Measurements from ENCODE around the gene HSFX3.
"Not testable (repeated sequence)": the region's sequence is repeated elsewhere in the genome, so short reads cannot be mapped to it uniquely, and the experiment has no call there.

The HSFX3 gene, protein sequence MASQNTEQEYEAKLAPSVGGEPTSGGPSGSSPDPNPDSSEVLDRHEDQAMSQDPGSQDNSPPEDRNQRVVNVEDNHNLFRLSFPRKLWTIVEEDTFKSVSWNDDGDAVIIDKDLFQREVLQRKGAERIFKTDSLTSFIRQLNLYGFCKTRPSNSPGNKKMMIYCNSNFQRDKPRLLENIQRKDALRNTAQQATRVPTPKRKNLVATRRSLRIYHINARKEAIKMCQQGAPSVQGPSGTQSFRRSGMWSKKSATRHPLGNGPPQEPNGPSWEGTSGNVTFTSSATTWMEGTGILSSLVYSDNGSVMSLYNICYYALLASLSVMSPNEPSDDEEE

DNA sequence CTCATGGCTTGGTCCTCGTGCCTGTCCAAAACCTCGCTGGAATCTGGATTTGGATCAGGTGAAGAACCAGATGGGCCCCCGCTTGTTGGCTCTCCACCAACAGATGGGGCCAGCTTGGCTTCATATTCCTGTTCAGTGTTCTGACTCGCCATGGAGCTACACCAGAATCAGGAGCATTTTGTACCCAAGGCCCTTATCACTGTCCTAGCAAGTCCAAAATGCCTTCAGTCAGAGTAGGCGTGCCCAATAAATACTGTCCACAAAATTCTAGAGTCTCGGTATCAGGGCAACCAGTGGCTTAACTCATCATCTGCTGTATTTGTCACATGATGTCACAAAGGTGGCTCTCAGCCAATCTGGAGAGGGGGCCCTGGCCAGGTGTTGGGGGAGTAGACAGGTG, at the start of gene HSFX3:
Gene HSFX3 (minus strand): TSS at position 224 of the 400 bp plus-strand sequence. CDS start 72 bp downstream, at position 152.
- not testable (repeated sequence) for DNase-seq

DNA sequence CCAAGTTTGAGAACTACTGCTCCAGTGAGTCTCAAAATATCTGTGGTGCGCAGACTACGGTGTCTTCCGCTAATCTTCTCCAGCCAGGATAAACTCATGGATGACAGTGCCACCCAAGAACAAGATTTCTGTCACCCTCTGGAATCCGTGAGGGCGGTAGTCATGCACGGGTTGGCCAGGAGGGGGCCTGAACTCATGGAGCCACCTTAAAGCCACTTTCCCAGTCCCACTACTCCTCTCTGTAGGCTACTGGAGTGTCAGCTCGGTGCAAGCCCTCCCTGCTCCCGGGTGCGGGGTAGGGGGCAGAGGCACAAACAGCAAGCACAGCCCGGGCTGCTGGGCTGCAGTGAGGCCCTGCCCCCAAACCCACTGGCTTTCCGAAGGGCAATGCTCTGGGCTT, 48.9 kb upstream of the HSFX3 start:
- DNase-seq, result not testable (repeated sequence)

- DNase-seq, result not testable (repeated sequence)
Measured at GRCh38 chrX:149595943-149596342, 46.2 kb upstream of the HSFX3 start.

DNA sequence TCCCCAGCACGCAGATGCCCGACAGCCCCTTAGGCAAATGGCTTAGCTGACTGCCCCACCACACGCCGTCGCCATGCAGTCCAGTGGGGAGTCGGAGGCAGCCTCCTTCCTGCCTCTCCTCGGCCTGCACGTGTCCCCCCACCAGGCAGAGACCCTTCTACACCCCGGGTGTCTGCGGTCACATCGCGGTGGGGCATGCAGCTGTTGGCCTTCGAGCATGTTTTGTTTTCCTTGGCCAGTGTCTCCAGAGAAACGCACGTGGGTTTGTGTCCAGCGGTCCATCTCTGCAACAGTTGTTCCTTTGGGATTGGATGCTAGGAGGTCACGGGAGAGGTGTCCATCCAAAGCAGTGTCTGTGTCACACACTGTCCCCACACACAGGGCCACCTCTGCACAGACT, 45.5 kb upstream of the HSFX3 start, which contains the start of gene HSFX2:
Gene HSFX2 (minus strand): TSS at position 101 of the 400 bp plus-strand sequence. CDS start 614 bp downstream, outside the sequence.
- not testable (repeated sequence) for DNase-seq

DNA sequence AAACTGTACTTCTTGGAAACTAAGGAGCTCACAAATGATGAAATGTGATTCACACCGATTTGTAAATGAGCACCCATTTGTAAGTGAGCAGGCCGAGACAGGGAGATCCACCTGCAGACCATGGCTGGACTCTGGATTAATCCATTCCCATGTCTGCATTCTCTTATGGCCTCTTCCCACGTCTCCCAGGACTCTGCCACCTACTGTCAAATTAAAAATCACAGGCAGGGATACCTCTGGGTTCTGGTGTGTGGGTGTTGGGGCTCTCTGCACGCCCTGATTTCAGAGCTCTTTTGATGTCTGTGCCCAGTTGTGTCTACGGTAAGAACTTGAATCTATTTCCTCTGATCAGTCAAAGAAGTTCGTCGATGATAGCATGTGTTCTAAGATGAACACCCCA, 41.3 kb upstream of the HSFX3 start:
- DNase-seq, result not testable (repeated sequence)

DNA sequence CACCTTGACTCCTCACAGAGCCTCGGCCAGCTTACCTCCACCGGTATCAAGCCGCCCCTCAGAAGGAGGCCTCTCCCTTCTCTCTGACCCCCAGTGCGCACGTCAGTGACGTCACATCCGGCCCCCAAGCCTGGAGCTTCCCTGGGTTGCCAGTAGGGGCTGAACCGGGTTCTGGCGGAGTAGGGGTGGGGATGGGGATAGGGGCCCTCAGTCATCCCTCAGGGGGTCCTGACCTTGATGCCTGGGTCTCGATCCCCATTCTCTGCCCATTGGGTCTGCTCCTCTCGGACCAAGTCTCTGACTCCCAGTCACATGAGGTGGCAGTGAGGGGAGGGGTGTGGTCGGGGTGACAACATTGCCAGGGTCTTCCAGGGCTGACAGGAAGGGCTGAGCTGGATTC, 37.6 kb upstream of the HSFX3 start, which contains the start of gene MAGEA9B:
Gene MAGEA9B (minus strand): TSS at position 101 of the 400 bp plus-strand sequence. CDS start 4,280 bp downstream, outside the sequence.
- not testable (repeated sequence) for DNase-seq

- DNase-seq, result not testable (repeated sequence)
Measured at GRCh38 chrX:149585631-149586030, 35.9 kb upstream of the HSFX3 start.

- not testable (repeated sequence) for DNase-seq
Measured at GRCh38 chrX:149573456-149573855, 23.7 kb upstream of the HSFX3 start.

DNA sequence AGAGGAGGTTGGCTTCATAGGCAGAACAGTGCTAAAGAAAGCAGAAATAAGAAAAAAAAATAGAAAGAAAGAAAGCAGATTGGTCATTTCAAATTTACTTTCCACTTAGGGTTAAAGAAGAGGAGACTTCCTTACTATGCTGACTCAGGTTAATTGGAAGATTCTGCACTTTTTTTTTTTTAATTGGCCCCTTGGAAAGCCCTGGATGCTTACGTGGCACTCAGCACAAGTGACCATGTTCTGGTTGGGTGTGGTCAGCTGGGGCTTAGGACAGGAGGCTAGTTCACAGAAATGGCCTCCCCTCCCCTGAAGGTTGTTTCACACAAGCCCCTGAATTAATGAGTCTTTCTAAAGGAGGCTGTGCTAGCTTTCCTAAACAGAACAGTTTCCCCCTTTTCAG, 23.0 kb upstream of the HSFX3 start:
- DNase-seq, result no peak

- no peak for DNase-seq
Measured at GRCh38 chrX:149571770-149572169, 22.0 kb upstream of the HSFX3 start.

- no peak for DNase-seq
Measured at GRCh38 chrX:149570668-149571067, 20.9 kb upstream of the HSFX3 start.

GRCh38 chrX:149569770-149570169, 20.0 kb upstream of the HSFX3 start:
- no peak for DNase-seq

DNA sequence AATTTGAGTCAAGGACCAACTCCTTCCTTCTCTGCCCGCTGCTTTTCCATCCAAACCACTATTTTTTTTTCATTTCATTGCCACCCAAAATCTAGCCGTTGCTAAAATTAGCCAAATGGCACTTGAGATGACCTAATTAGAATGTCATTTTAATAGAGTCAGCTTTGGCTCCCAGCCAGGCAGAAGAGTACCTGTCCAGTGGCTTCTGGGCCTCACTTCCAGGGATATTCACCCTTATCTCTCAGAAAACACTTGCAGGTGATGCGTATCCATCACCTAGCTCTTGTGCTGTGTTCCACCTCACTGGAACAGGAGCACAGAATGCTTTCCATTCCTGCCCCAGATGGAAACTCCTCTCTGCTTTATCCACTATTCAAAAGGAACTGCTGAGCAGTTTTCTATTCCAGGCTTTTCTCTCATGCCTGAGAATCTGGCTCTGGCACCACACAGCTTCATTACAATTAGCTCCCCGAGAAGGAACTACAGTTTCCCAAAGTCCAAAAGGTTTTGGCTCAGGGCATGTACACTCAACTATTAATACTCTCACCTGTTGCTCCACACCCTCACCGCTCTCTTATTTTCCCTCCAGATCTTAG, 19.1 kb upstream of the HSFX3 start:
- peak; percentile 40 for DNase-seq

DNA sequence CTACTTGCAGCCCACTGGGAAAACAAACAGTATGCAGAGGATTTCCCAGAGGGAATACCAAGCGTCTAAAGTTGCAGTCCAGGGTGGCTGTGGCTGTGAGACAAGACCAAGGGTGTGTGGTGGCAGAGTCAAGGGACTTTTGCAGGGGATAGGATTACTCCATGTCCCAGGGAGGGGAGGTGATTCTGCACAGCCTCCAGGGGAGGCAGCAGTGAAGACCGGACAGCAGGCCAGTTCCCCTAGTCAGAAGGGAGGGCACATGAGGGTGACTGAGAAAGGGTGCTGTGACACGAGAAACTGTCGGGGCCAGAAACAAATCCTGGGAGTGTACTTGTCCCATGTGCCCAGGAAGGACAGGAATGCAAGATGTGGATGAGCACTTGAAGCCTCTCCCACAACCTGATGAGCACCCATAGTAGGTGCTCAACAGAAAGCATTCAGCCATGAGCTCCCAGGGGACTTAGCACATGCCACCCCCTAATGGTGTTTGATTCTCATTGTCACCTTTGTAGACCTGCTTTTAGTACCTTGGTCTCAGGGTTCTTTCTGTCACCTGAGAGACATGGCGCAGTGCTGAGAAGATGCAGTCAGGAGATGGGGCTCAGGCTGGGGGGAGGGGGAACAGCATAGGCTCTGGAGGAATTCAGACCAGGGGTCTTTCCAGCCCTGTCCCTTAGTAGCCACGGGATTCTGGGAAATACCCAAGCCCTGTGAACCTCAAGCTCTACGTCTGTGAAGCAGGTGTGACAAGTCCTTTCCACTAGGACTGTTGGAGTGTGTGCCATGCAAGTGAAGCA, 18.1 kb upstream of the HSFX3 start:
- no peak for DNase-seq

DNA sequence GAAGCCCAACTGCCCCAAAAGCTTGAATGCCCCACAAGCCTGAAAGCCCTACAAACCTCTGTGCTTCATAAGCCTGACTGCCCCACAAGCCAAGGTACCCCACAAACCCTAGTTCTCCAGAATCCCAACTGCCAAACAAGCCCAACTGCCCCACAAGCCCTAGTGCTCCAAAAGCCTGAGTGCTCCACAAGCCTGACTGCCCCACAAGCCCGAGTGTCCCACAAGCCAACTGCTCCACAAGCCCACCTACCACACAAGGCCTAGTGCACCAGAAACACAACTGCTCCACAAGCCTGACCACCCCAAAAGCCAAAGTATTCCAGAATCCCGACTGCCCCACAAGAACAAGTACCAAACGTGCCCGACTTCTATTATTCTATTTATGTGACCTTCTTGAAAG, 13.6 kb upstream of the HSFX3 start:
- no peak for DNase-seq

GRCh38 chrX:149555251-149555650, 5.5 kb upstream of the HSFX3 start:
- DNase-seq, result not testable (repeated sequence)

- not testable (repeated sequence) for DNase-seq
Measured at GRCh38 chrX:149551939-149552248, 2.2 kb upstream of the HSFX3 start.

DNA sequence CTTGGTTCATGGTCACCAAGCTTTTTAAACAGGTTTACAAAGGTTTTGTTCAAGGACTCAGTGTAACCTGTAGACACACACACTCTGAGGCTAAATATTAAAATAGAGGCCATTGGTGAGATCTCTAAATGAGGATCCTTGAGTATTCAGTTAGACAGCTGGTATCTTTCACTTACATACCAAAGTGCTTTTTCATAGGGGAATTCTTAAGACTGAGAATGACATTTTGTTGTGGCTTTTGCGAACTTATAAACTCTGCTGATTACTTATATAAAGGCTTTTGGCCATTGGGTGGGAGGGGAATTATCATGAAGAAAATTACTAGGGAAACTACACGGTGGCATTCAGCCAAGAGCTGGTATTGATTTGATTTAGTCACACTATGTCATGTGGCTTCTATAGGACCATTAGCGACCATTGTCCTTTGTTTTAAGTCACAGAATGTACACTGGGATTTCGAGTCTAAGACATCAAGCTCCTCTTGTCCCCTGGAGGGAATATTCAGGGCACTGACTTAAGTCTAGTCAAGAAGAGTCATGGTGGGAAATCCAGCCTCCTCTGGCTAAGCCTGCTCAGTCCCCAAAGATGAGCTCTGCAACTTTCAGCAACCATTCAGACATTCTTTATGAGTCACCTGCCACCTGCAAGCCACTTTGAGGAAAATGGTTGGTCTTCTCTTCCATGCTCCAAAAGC, 1.7 kb upstream of the HSFX3 start:
- DNase-seq, result not testable (repeated sequence)

- DNase-seq, result not testable (repeated sequence)
Measured at GRCh38 chrX:149550454-149550853, 730 bp upstream of the HSFX3 start.

DNA sequence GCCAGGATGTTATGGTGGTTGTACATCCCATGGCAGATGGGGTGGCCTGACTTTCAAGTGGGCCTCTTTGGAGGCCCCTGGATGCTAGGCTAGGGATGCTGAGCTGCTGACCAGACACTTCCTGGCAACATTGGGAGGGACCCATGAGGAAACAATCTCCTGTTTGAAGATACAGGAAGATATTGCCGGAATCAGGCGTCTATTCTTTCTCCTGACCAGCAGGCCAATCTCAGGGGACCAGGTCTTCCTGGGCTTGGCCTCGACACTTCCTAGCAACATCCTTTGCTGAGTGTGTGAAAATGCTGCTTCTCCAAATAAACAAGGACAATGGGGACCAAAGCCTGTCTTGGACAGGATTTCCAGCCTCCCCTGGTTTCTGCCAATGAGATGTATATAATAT, 1.9 kb downstream of the HSFX3 start:
- not testable (repeated sequence) for DNase-seq

DNA sequence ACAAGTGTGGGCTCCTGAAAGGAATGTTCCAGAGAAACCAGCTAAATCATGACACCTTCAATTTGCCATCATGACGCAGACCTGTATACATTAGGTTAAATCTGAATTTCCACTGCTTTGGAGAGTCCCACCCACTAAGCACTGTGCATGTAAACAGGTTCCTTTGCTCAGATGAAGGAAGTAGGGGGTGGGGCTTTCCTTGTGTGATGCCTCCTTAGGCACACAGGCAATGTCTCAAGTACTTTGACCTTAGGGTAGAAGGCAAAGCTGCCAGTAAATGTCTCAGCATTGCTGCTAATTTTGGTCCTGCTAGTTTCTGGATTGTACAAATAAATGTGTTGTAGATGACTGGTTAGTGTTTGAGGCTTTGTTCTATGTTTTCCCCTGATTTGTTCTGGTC, 2.8 kb downstream of the HSFX3 start:
- not testable (repeated sequence) for DNase-seq

Measured in NCI-H1105 treated with DMSO at 0.1 percent for 48 hours (cell line).